ENCODE results near the gene COL1A1. TPM values are rescaled to one million over a fixed set of nuclear protein-coding genes. Genes with fewer than 3 reads are reported as not detected.

Gene COL1A1
- total RNA-seq, 1 experiment from 2014 or later, result 104 TPM

DNA sequence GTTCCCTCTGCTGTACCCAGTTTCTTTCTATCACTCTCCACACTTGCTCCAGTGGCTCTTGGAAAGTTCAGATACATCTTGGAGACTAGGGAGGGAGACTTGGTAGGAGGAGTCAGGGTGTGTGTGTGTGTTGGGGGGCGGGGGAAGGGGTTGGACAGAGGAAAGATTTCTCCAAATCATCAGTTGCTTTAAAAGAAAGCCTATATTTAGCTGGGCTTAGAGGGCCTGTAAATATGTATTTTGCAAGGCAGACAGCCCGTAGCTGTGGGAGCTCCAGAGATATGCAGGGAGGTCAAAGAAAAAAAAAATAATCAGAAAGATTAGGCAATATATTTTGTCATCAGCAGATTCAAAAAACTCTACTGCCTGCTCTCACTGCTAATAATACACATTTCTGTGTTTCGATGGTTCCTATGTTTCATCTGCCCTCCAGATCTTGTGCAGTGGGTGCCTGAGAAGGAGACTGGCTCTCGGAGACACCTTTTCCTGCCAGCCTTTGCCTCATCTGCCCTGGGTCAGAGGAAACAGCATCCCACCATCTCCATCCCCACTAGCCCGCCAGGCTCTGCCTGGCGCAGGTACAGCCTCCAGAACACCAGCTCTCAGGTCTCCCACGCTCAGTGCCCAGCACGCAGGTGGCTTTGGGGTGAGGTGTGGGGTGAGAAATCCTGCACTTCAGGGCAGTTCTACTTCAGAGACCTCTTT, 46.2 kb downstream of the COL1A1 start:
- no peak overlapping the region for H2AK5ac ChIP-seq (ENCODE audit: insufficient read length, low read length)
- DNase-seq, result no peak
- peaks cover 3% of the 10 kb centered on the region for H4K20me1 ChIP-seq (ENCODE audit: control insufficient read depth, insufficient read depth, insufficient read length)
- H2BK5ac ChIP-seq (ENCODE audit: insufficient read length, low read length), result no peak overlapping the region
- no peak overlapping the region for H3K27ac ChIP-seq (ENCODE audit: insufficient read length, low read depth, low read length)
- no CpG with 5 or more reads among the region's 8 CpGs for WGBS (ENCODE audit: extremely low coverage, insufficient read length, low lambda C conversion rate)
- H3K23me2 ChIP-seq (ENCODE audit: insufficient read length, low read depth, low read length, poor library complexity, severe bottlenecking), result peaks cover 9% of the 10 kb centered on the region
- H3K79me2 ChIP-seq (ENCODE audit: insufficient read depth, low read length), result no peaks in the 10 kb centered on the region
- peaks cover 16 to 20% of the 10 kb centered on the region in 2 experiments for H3K4me1 Mint-ChIP-seq
- H2BK12ac ChIP-seq (ENCODE audit: insufficient read length, low read depth, low read length), result no peak overlapping the region
- H3K4me1 ChIP-seq (ENCODE audit: insufficient read depth, low read length), result peaks cover 4% of the 10 kb centered on the region; the same call in 1 of the 2 replicates
- no peak overlapping the region for H2AFZ ChIP-seq (ENCODE audit: low read length)
- H4K5ac ChIP-seq (ENCODE audit: insufficient read length, low read depth, low read length), result no peak overlapping the region
- no peak overlapping the region for H2BK120ac ChIP-seq (ENCODE audit: low read depth, low read length, poor library complexity, severe bottlenecking)
- no peak overlapping the region for H4K8ac ChIP-seq (replicated peaks; ENCODE audit: insufficient read length, low read depth, low read length)
- no peak overlapping the region for H3K23ac ChIP-seq (ENCODE audit: insufficient read length, low read depth, low read length)
- H3K27ac Mint-ChIP-seq, result no peak overlapping the region
- no peak overlapping the region for H3K18ac ChIP-seq (ENCODE audit: insufficient read length, low read depth, low read length)
- no peak overlapping the region for H3K4me2 ChIP-seq (ENCODE audit: insufficient read depth, insufficient read length, low read length)
- H3K79me1 ChIP-seq (ENCODE audit: insufficient read depth, low read depth, low read length, poor library complexity, severe bottlenecking), result no peaks in the 10 kb centered on the region
- no peak overlapping the region for H2BK15ac ChIP-seq (ENCODE audit: low read depth, low read length)
- no peak for TF ChIP-seq CTCF (conservative IDR thresholded peaks at IDR 0.05)
- no peak overlapping the region for H3K4ac ChIP-seq (ENCODE audit: low read depth, low read length)
- H3K4me3 Mint-ChIP-seq, result no peak overlapping the region
- H2BK20ac ChIP-seq (ENCODE audit: low read depth, low read length, poor library complexity, severe bottlenecking), result no peak overlapping the region
- H3T11ph ChIP-seq (ENCODE audit: low read length), result no peak overlapping the region
- no peaks in the 10 kb centered on the region for H3K9me3 ChIP-seq (ENCODE audit: control insufficient read depth, low read depth, low read length)
- no peak overlapping the region for H3K9ac ChIP-seq (ENCODE audit: extremely low read depth, insufficient read length, low read length)
- no peaks in the 10 kb centered on the region for H3K9me3 Mint-ChIP-seq
- no peak overlapping the region for H4K91ac ChIP-seq (ENCODE audit: insufficient read length, low read depth, low read length)
- H3K56ac ChIP-seq (ENCODE audit: insufficient read length, low read depth, low read length), result no peak overlapping the region
- H3K27me3 ChIP-seq (ENCODE audit: insufficient read depth, low read length), result no peaks in the 10 kb centered on the region
- peaks cover 12% of the 10 kb centered on the region for H3K27me3 Mint-ChIP-seq (ENCODE audit: low read depth)
- no peak overlapping the region for H3K14ac ChIP-seq (ENCODE audit: insufficient read depth, low read length)
- H3K36me3 Mint-ChIP-seq (ENCODE audit: insufficient read depth in 1 of 3, low read depth in 3 of 3), result no peaks in the 10 kb centered on the region

All from H9 (cell line).